GM21576 (cell line): ENCODE results near the gene SMAD3.

Experiments
- ATAC-seq: cut with Tn5 transposase; IDR thresholded peaks from one replicate; pipeline ENCODE4 v1.9.1; 2021; ENCODE audit warnings: mild to moderate bottlenecking, moderate library complexity; ENCODE audit not compliant: unreplicated experiment

SMAD3 gene

DNA sequence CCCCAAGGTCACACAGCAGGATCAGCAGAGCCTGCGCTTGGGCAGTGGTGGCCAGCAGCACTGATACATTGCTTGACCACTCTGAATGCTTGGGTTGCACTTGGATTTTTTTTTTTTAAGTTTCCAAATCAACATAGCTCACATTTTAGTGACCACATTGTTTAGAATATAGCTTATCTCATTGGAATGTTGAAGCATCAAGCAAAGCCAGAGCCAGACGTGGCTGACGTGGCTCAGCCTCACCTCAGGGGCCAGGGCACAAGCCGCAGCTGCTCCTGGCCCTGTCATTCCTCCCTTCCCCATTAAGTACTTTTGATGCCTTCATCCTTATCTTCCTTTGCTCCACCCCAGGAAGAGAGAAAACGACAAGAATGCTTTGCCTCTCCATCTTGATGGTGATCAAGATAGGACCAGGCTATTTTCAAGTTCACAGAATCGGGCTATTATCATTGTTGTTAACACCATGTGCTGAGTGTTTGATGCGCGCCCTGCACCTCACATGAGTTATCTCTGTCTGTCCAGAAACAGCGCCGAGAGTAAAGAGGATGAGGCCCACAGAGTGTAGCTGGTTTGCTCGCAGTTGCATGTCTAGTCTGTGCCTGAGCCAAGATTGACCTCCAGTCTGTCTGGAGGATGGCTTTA, 113.3 kb downstream of the SMAD3 start:
- no peak for ATAC-seq

DNA sequence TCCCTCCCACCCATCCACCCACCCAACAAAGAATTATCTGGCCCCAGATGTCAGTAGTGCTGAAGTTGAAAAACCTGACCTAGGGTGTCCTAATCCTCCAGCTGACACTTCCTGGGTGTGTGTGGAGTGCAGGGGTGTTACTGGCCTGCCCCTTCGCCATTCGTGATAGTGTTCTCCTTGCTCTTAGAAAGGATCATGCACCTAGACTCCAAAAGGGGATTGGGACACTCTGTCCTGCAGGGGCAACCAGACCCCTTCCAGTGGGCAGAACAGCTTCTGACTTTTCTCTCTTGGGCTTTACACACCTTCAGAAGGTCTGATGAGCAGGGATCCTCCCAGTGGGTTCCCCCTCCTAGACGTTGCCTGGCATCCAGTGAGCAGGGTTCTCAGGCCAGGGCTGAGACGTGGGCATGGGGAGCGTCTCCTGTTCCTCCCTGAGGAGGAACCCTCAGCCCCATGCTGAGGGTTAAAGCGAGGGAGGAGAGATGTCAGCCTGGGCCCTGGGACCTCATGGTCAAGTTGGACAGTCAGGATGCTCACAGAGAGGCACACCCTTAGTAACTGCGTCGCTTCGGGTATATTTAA, 114.1 kb downstream of the SMAD3 start:
- no peak for ATAC-seq

DNA sequence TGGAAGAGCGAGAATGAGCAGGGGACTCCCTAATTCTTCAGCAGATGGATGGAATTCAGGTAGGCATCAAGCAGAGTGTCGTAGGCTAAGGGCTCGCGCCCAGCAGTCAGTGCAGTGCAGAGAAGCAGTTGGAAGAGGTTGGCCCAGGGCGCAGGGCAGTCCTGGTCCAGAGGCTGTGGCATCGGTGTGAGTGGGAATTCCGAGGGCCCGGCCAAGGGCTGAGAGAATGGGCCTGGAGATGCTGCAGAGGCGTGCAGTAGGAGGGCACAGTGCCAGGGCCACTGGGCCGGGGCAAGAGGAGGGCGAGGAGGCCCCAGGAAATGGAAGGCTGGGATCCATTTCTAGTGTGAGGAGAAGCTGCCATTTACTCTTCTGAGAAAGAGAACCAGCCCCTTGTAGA, 114.6 kb downstream of the SMAD3 start:
- ATAC-seq, result no peak

DNA sequence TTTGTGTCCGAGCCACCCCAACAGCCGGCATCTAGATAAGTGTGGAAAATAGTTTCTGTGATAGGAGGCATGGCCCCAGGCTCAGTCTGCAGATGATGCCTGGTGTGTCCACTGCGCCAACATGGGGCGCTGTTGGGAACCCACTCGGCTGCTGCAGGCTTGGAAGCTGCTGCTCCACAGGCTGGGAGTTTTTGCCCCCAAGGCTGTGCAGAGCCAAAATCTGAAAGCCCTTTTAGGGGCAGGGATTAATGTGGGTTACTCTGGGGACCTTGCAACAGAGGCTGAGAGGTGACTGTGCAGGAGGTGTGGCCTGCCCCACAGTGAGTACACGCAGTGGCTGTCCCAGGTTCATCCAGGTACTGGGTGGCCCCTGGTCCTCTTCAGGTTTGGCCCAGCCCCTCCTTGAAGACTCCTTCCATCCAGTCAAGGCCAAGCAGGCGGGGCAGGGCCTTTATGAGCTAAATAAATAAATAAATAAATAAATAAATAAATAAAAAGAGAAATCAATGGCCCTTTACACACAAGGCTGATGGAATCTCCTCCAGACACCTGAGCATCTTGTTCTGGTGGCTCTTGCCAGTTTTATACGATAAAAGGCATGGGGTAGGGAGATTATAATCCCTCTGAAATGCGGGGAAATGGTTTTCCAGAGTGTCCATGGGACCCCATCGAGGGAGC, 115.3 kb downstream of the SMAD3 start:
- ATAC-seq, result no peak

DNA sequence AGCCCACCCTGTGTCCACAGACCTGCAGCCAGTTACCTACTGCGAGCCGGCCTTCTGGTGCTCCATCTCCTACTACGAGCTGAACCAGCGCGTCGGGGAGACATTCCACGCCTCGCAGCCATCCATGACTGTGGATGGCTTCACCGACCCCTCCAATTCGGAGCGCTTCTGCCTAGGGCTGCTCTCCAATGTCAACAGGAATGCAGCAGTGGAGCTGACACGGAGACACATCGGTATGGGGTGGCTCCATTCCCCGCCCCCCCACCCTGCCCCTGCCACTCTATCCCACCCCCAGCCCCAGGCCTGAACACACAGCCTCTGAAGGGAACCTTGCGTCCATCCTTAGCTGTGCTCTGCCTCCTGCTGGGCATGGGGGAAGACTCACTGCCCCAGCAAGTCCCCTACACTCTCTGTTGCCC, 115.8 kb downstream of the SMAD3 start:
- ATAC-seq, result no peak

DNA sequence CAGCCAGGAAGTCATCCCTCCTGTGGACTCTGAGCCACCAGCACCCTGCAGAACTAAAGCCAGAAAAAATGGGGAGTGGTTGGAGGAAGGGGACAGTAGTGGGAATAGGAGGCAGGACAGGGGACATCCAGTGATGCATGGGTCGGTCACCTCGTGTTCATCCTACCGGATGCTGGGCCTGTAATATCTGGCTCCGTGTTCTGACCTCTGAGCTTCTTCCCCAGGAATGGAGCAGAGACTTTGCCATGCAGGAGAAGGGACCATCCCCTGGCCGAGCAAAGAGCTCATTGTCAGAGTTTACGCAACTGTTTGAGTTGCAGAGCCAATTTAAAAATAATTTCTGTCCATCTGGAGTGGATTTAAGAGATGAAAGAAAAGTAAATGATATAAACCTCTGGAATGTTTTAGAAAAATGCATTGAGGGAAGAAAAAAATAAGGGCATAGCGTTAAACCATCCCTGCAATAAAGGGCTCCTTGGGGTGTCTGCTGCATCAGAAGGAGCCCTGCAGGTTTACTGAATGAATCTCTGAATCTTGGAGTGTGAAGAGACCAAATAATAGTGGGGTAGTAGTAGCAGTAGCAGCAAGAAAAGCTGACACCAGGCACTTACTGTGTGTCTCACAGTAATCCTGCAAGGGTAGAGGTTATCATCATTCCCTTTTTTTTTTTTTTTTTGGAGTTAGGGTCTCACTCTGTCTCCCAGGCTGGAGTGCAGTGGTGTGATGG, 118.2 kb downstream of the SMAD3 start:
- no peak for ATAC-seq

DNA sequence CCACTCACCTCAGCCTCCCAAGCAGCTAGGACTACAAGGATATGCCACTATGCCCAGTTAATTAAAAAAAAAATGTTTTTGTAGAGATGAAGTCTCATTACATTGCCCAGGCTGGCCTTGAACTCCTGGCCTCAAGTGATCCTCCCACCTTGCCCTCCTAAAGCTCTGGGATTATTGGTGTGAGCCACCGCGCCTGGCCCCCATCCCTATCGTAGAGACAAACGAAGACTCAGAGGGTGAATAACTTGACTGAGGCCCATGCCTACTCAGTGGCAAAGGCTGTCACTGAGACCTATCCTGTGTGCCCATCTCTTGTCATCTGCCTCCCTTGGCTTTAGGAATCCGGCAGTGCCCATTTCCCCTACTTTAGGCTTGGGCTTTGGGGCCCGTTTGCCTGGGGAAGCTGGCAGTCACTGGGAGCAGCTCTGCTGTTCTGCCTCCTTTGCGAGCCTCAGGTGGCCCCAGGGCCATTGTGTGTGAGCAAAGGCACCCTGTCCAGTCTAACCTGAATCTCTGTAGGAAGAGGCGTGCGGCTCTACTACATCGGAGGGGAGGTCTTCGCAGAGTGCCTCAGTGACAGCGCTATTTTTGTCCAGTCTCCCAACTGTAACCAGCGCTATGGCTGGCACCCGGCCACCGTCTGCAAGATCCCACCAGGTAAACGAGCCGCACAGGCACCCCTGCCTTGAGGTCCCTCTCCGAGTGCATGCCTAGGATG, 119.0 kb downstream of the SMAD3 start:
- no peak for ATAC-seq

DNA sequence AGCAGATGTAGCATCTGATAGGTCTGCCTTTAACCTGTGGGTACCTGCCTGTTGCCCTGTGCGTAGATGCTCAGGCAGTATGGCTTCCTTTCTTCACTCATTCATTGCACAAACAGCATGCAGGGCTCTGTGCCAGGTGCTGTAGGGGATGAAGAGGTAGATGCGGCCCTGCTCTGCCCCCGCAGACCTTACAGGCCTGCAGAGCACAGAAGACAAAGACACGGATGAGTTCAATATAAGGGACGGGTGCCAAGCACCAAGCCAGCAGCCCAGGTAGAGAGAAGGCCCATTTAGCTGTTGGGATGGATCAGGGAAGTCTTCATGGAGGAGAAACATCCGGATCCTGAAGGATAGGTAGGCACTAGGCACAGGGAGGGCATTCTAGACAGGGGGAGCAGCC, 119.6 kb downstream of the SMAD3 start:
- no peak for ATAC-seq

DNA sequence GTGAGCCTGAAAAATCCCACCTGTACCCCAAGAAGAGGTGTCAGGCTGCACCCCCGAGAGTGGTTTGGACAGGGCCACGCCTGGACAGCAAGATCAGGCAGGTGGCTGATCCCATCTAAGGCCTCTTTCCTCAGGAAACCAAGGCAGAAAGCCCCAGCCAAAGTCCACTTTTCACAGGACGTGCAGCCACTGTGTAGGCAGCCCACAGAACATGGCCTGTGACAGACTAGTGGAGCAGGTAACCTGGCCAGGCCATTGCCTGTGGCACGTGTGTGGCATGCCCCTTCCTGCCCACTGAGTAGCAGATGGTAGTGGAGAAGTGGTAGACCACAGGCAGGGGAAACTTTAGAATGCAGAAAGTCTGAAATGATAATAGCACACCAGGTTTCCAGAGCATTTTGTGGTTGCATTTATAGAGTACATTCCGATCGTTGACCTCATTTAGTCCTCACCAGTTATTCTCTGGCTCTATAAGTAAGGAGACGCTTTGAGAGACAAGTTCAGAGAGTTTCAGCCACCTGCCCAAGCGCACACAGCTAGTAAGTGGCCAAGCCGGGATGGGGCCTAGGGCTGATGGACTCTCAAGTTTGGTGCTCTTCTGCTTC, 120.3 kb downstream of the SMAD3 start:
- no peak for ATAC-seq

DNA sequence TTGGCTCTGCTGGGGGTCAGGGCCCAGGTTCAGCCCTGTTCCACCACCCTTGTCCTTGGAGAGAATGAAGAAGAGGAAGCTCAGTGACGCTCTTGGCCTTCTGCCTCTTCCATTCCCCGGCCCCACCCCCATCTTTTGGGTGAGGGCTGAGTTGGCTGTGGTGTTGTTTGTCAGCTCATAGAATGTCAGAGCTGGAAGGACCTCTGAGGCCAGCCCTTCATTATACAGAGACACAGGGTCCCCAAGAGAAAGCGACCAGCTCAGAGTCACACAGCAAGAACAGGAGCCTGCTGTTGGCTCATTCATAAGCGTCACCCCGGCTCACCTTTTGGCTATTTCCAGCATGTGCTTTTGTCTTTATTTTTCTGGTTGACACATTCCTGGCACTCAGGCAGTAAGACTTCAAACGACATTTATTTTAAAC, 120.8 kb downstream of the SMAD3 start:
- ATAC-seq, result no peak

DNA sequence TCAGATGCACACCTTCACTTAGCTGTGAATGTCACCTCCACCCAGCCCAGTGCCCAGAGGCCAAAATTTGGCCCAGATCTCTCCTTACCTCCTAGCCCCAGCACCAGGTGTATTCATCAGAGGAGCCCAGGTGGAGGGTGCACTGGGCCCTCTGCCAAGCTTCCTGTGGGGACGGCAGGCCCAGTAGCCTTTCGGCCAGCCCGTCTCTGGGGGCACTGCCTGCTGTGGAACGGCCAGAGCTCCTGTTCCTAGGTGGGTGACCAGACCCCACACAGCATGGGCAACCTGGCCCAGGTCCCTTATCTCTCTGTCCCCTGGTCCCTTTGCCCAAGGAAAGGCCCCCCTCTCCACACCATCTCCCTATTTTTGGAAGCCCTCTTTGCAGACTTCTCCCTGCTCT, 121.3 kb downstream of the SMAD3 start:
- ATAC-seq, result no peak

DNA sequence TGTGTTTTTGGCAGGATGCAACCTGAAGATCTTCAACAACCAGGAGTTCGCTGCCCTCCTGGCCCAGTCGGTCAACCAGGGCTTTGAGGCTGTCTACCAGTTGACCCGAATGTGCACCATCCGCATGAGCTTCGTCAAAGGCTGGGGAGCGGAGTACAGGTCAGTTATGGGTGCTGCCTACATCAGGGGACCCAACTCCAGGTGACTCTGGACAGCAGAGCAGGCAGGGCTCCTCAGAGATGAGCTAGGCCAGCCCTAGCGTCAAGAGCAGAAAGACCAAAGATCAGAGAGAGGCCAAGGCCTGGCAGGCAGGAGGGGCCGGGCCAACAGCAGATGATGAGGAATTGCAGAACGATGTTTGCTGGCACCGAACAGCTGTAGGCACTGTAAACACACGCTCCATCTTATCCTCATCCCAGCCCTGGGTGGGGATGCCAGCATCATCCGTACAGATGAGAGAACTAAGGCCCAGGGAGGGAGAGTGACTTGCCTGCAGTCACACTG, 122.0 kb downstream of the SMAD3 start:
- ATAC-seq, result no peak

DNA sequence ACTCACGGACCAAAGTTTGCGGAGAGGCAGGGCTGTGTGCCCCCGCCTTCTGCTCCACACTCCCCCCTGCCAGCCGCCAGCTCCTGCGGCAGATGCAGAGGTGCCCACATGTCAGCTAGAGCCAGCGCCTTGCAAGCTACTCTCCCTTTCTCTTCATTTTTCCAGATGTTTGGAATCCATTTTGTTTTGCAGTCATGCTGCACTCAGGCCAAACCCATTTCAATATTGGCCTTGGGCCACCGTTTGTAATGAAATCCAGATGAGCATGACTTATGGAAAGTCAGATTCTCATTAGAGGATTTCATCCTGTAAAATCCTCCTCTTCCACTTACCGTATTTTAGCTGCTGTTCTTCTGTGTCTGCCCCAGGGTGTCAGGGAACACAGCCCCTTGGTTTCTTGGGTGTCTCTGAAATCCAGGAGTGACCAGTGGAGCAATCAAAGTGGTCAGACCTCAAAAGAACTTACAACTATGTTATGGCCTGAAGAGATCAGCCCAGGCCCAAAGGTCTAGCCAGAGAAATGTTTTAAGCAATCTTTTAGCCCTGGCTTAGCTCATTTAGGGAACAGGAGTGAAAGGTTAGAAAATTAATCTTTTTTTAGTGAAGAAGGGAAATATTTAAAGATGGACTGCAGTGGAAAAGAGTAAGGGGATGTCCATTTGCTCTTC, 123.3 kb downstream of the SMAD3 start:
- ATAC-seq, result no peak

DNA sequence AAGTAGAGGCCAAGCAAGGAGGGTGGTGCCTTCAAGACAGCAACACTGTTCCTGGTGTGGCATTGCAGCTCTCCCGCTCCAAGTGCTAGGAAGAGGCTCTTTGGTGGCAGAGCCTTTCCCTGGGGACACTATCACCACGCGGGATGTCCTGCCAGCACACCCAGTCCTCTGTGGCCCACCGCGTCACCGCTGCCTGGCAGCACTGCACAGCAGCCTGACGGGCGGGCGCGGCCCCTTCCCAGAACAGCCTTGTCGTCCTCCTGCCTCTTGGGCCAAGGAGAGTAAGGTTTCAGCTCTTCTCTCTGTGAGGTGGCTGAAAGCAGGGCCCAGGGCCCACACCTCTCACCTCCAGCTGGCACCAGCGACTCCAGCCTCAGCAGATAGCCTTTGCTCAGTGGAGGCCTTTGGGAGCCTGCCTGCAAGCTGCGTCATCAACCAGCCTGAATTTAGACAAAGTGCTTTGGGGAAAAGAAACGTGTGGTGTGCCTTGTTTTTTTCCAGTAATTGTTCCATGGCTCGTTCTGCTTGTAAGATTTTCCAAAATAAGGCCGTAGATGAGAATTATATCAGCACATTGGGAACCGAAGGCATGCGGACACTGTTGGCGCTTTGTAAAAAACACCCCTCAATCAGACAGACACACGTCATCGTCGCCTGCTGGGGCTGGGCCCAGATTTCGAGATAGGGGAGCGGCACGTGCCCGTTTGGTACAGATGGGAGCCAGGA, 124.1 kb downstream of the SMAD3 start:
- no peak for ATAC-seq

DNA sequence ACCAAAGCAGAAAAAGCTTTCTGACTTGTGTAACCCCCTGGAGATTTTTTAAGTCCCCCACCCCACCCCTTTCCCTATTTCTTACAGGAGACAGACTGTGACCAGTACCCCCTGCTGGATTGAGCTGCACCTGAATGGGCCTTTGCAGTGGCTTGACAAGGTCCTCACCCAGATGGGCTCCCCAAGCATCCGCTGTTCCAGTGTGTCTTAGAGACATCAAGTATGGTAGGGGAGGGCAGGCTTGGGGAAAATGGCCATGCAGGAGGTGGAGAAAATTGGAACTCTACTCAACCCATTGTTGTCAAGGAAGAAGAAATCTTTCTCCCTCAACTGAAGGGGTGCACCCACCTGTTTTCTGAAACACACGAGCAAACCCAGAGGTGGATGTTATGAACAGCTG, 124.9 kb downstream of the SMAD3 start:
- no peak for ATAC-seq

DNA sequence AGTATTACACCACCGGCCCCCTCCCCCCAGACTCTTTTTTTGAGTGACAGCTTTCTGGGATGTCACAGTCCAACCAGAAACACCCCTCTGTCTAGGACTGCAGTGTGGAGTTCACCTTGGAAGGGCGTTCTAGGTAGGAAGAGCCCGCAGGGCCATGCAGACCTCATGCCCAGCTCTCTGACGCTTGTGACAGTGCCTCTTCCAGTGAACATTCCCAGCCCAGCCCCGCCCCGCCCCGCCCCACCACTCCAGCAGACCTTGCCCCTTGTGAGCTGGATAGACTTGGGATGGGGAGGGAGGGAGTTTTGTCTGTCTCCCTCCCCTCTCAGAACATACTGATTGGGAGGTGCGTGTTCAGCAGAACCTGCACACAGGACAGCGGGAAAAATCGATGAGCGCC, 125.4 kb downstream of the SMAD3 start:
- no peak for ATAC-seq

DNA sequence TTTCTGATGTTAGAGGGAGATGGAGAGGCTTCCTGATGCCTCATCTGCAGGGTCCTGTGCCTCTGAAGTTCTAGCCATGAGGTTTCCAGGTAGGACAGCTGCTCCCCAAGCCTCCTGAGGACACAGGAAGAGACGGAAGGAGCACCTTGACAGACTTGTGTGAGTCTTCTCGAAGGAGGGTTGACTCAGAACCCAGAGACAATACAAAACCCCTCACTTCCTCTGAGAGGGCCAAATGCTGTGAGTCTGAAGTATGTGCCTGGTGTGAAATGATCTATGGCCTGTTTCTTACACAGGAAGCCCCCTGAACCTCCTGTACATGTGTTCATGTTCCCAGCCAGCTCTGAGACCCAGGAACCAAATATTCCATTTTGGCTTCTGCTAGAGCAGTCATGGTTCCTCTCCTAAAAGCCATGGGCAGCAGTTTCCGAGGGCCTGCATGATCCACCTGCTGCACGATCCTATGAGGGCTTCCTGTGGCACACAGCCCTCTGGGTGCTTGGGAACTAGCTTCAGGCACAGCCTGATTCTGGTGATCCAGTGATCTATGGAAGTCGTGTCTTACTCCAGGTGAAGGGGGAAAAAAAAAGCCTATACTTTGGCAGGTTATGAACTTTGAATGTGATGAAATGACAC, 126.9 kb downstream of the SMAD3 start:
- no peak for ATAC-seq

DNA sequence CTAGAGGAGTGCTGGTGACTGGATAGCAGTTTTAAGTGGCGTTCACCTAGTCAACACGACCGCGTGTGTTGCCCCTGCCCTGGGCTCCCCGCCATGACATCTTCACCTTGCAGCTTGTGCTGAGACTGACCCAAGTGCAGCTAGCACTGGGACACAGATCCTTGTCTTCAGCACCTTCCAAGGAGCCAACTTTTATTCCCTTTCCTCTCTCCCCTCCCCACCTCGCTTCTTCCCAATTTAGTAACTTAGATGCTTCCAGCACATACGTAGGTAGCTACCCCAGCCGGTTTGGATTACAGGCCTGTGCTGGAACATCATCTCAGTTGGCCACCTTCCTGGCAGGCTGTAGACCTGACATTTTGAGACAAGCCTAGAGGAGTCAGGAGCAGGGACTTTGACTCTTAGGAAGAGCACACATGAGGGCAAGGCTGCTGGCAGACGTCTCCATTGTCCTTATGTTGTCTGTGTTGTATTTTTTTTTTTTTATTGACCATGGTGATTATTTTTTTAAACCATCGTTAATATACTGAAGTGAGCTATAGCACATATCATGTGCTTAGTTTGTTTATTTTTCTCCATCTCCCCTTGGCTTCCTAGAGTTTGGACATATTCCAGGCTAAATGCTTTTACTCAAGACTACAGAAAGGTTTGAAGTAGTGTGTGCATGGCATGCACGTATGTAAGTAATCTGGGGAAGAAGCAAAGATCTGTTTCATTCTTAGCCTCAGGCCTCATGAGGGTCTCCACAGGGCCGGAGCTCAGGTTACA, 128.0 kb downstream of the SMAD3 start:
- no peak for ATAC-seq
